GM12878 (cell line): Measurements from ENCODE around the gene EXOSC10. TPM values are rescaled to one million over a fixed set of nuclear protein-coding genes. Genes with fewer than 3 reads are reported as not detected.

Experiments
- ATAC-seq: fragments of 200-7000 bp; cut with Tn5 transposase; 3 replicates; pipeline ENCODE4 v1.9.1; 2020; ENCODE audit warnings: mild to moderate bottlenecking, moderate library complexity
- BruUV-seq: library from RNA; stranded (reverse); fragments of 400-500 nt; replicated peaks from 2 replicates; lab custom pipeline; 2021; lab: Mats Ljungman, UMichigan
- CTCF ChIA-PET: fragments of 300-600 bp; sonication (Branson Sonifier 250); formaldehyde crosslinking; extraction: SDS; loops from one replicate; lab custom pipeline; 2021; ENCODE audit warnings: inconsistent platforms; lab: Yijun Ruan, JAX
- POLR2A ChIA-PET: fragments of 350-600 bp; formaldehyde crosslinking; extraction: SDS; loops from one replicate; lab custom pipeline; 2021; ENCODE audit warnings: inconsistent platforms; lab: Charles Lee
- RAD21 ChIA-PET: fragments of 300-600 bp; sonication (Branson Sonifier 250); formaldehyde crosslinking; loops from one replicate; lab custom pipeline; 2023; ENCODE audit warnings: antibody characterized with exemption; ENCODE audit not compliant: unreplicated experiment; lab: Charles Lee
- SMC1A ChIA-PET: fragments of 300-600 bp; sonication (Branson Sonifier 250); formaldehyde crosslinking; loops from one replicate; lab custom pipeline; 2023; ENCODE audit not compliant: unreplicated experiment, uncharacterized antibody; lab: Charles Lee
- DNase-seq: peaks from one replicate; pipeline ENCODE4 v3.0.0-alpha.2; 2011; ENCODE audit warnings: low read depth, low spot score
- FAIRE-seq: peaks from 3 replicates; lab custom pipeline; 2011; peaks lifted over from hg19 to GRCh38; lab: Jason Lieb, UNC
- H2AFZ ChIP-seq: 2 replicates; pipeline ENCODE4 v1.6.0; 2011; ENCODE audit warnings: low read depth, low read length, control low read depth; ENCODE audit not compliant: control insufficient read depth
- H3K27ac ChIP-seq: 2 replicates; pipeline ENCODE4 v1.5.1; 2011; ENCODE audit warnings: control low read depth; ENCODE audit not compliant: control insufficient read depth, insufficient read depth
- H3K27me3 ChIP-seq, 2 experiments: replicated peaks in 1 of 2; 2 replicates each; pipeline versions ENCODE4 v1.6.0 to v1.6.1; 2011; ENCODE audit warnings: low read length in 1 of 2; ENCODE audit not compliant: control insufficient read depth in 2 of 2, insufficient read depth in 2 of 2
- H3K36me3 ChIP-seq, 2 experiments: 2 replicates each; pipeline ENCODE4 v1.5.1; 2011; ENCODE audit warnings: low read length in 1 of 2; ENCODE audit not compliant: control insufficient read depth in 2 of 2, insufficient read depth in 2 of 2
- H3K4me1 ChIP-seq: 2 replicates; pipeline ENCODE4 v1.6.1; 2011; ENCODE audit warnings: mild to moderate bottlenecking, low read length, moderate library complexity, mixed read lengths; ENCODE audit not compliant: control insufficient read depth, insufficient read depth
- H3K4me2 ChIP-seq: 2 replicates; pipeline ENCODE4 v1.6.0; 2011; ENCODE audit warnings: control low read depth; ENCODE audit not compliant: control insufficient read depth, insufficient read depth
- H3K4me3 ChIP-seq: fragments of 200-600 bp; sonication (generic); 2 replicates; pipeline ENCODE4 v1.5.1; 2016
- H3K79me2 ChIP-seq: 2 replicates; pipeline ENCODE4 v1.6.0; 2011; ENCODE audit warnings: low read length; ENCODE audit not compliant: control insufficient read depth, insufficient read depth
- H3K9ac ChIP-seq: 2 replicates; pipeline ENCODE4 v1.8.0; 2011; ENCODE audit warnings: low read length, control low read depth, mixed read lengths; ENCODE audit not compliant: control insufficient read depth, insufficient read depth
- H3K9me3 ChIP-seq: replicated peaks from 3 replicates; pipeline ENCODE4 v1.5.1; 2011; ENCODE audit warnings: mild to moderate bottlenecking, low read length; ENCODE audit not compliant: control insufficient read depth, insufficient read depth
- H4K20me1 ChIP-seq: 2 replicates; pipeline ENCODE4 v1.6.0; 2011; ENCODE audit not compliant: control insufficient read depth, insufficient read depth
- JUNB ChIP-seq: IDR thresholded peaks from 2 replicates; pipeline ENCODE4 v1.6.1; 2016; ENCODE audit warnings: antibody characterized with exemption, mild to moderate bottlenecking
- NRF1 ChIP-seq: conservative IDR thresholded peaks from 2 replicates; pipeline ENCODE4 v1.6.1; 2011; ENCODE audit warnings: mild to moderate bottlenecking, low read depth, low read length, improper control_type of control experiment
- POLR2A ChIP-seq: IDR thresholded peaks from 2 replicates; pipeline ENCODE4 v1.6.1; 2011; ENCODE audit warnings: low read depth, mild to moderate bottlenecking, low read length
- WGBS: methylation state at CpG from one replicate; pipeline ENCODE4 v1.1.6; 2016; ENCODE audit warnings: low lambda C conversion rate; ENCODE audit not compliant: insufficient replicate concordance, insufficient coverage; ENCODE audit errors: missing lambda C conversion rate; 5-methylcytosine and 5-hydroxymethylcytosine counted together
- in situ Hi-C: fragments of 300-500 bp; cut with MboI; formaldehyde crosslinking; loops from 9 replicates; pipeline ENCODE4 v1.14.3; 2018; ENCODE audit warnings: mixed read lengths
- intact Hi-C: fragments of 100-400 bp; cut with micrococcal nuclease; formaldehyde crosslinking; loops from one replicate; pipeline ENCODE4 v1.14.2; 2022; ENCODE audit not compliant: unreplicated experiment
- polyA plus RNA-seq, 11 experiments: library from polyadenylated mRNA; depleted of rRNA in 4 of 11; unstranded in 6 of 11; stranded (reverse) in 5 of 11; fragments of >200 nt; fragmentation: Nextera tagmentation in 4 of 11; fragmentation: Illumina TruSeq in 1 of 11; extraction: Ambion mirVana in 4 of 11; extraction: Trizol in 1 of 11; gene quantifications; 1 replicate in 1 of 11; 2 replicates in 10 of 11; pipeline versions ENCODE4 v1.2.1 to v1.2.3, GENCODE V29; 2011 to 2016; ENCODE audit warnings: inconsistent platforms in 2 of 11, missing spikeins in 2 of 11, low read depth in 1 of 11
- total RNA-seq, 4 experiments: library from RNA; depleted of rRNA in 3 of 4; stranded (reverse); fragments of >200 nt in 3 of 4; fragmentation: Illumina TruSeq in 1 of 4; extraction: Trizol in 1 of 4; gene quantifications; 2 replicates each; pipeline versions ENCODE4 v1.2.1 to v1.2.3, GENCODE V29; 2013 to 2021
- TF ChIP-seq, protein P1 (sequence below): IDR thresholded peaks from 2 replicates; pipeline ENCODE4 v1.6.1; 2012; ENCODE audit warnings: mild to moderate bottlenecking, low read depth, low read length
- TF ChIP-seq, protein P2 (sequence below): fragments of 450-650 bp; IDR thresholded peaks from 2 replicates; pipeline ENCODE4 v1.6.1; 2017; ENCODE audit warnings: mild to moderate bottlenecking, low read depth, inconsistent platforms; ENCODE audit not compliant: poor library complexity, severe bottlenecking
- TF ChIP-seq, protein P3 (sequence below): fragments of 450-650 bp; IDR thresholded peaks from 2 replicates; pipeline ENCODE4 v1.6.1; 2016; ENCODE audit warnings: mild to moderate bottlenecking

The EXOSC10 gene
- total and polyA plus RNA-seq, 10 of the 15 experiments (the other 5 are each of a cell fraction or from before 2014, with no cell fraction given), result 16.2 to 86.5 (median 66.4) TPM

DNA sequence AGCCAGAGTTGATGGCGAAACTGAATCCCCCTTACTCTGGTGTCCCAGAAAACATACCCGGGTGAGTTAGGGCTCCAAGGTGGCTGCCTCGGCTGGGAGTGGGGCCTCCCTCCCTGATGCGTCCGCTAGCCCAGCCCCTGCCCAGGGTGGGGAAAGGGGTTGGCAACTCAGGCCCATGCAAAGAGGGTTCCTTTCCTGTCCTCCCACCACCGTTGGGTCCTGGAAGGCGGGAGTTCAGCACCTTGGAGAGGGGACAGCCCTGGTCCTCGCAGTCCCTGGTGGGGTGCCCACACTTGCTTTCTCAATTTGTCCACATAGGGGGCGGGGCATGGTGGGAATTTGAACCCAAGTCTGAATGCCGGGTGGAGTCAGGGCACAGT lies 45.9 kb downstream of the EXOSC10 start:
- no peaks in the 10 kb centered on the region for H4K20me1 ChIP-seq
- no peaks in the 10 kb centered on the region for H3K9me3 ChIP-seq
- ATAC-seq, result peak; percentile 32; the same call in 2 of the 3 replicates
- H3K4me3 ChIP-seq, result no peak overlapping the region
- no peak for DNase-seq
- RAD21 ChIA-PET, result interaction anchor here (1.4 kb wide), 1 partner anchor 16 kb away, joined by 5 read pairs; no protein-coding TSS in a partner anchor
- CTCF ChIA-PET, result no interaction called here
- peaks cover 12% of the 10 kb centered on the region for H3K4me1 ChIP-seq
- peaks cover 4% of the 10 kb centered on the region in 2 experiments; a peak in 3 of 4 replicates for H3K36me3 ChIP-seq
- 77% methylated on average over 10 of the region's 10 CpGs for WGBS
- H3K27me3 ChIP-seq, result no peaks in the 10 kb centered on the region
- TF ChIP-seq, protein P1, sequence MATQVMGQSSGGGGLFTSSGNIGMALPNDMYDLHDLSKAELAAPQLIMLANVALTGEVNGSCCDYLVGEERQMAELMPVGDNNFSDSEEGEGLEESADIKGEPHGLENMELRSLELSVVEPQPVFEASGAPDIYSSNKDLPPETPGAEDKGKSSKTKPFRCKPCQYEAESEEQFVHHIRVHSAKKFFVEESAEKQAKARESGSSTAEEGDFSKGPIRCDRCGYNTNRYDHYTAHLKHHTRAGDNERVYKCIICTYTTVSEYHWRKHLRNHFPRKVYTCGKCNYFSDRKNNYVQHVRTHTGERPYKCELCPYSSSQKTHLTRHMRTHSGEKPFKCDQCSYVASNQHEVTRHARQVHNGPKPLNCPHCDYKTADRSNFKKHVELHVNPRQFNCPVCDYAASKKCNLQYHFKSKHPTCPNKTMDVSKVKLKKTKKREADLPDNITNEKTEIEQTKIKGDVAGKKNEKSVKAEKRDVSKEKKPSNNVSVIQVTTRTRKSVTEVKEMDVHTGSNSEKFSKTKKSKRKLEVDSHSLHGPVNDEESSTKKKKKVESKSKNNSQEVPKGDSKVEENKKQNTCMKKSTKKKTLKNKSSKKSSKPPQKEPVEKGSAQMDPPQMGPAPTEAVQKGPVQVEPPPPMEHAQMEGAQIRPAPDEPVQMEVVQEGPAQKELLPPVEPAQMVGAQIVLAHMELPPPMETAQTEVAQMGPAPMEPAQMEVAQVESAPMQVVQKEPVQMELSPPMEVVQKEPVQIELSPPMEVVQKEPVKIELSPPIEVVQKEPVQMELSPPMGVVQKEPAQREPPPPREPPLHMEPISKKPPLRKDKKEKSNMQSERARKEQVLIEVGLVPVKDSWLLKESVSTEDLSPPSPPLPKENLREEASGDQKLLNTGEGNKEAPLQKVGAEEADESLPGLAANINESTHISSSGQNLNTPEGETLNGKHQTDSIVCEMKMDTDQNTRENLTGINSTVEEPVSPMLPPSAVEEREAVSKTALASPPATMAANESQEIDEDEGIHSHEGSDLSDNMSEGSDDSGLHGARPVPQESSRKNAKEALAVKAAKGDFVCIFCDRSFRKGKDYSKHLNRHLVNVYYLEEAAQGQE, result peak; percentile 89
- TF ChIP-seq, protein P2, sequence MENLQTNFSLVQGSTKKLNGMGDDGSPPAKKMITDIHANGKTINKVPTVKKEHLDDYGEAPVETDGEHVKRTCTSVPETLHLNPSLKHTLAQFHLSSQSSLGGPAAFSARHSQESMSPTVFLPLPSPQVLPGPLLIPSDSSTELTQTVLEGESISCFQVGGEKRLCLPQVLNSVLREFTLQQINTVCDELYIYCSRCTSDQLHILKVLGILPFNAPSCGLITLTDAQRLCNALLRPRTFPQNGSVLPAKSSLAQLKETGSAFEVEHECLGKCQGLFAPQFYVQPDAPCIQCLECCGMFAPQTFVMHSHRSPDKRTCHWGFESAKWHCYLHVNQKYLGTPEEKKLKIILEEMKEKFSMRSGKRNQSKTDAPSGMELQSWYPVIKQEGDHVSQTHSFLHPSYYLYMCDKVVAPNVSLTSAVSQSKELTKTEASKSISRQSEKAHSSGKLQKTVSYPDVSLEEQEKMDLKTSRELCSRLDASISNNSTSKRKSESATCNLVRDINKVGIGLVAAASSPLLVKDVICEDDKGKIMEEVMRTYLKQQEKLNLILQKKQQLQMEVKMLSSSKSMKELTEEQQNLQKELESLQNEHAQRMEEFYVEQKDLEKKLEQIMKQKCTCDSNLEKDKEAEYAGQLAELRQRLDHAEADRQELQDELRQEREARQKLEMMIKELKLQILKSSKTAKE, result no peak
- TF ChIP-seq, protein P3, sequence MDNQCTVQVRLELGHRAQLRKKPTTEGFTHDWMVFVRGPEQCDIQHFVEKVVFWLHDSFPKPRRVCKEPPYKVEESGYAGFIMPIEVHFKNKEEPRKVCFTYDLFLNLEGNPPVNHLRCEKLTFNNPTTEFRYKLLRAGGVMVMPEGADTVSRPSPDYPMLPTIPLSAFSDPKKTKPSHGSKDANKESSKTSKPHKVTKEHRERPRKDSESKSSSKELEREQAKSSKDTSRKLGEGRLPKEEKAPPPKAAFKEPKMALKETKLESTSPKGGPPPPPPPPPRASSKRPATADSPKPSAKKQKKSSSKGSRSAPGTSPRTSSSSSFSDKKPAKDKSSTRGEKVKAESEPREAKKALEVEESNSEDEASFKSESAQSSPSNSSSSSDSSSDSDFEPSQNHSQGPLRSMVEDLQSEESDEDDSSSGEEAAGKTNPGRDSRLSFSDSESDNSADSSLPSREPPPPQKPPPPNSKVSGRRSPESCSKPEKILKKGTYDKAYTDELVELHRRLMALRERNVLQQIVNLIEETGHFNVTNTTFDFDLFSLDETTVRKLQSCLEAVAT, result no peak
- no peak for TF ChIP-seq JUNB
- TF ChIP-seq NRF1, result no peak
- TF ChIP-seq POLR2A, result peak; percentile 4; the same call in 1 of the 2 replicates
- no peak overlapping the region for H3K4me2 ChIP-seq
- in situ Hi-C loops (no loop called here), intact Hi-C loops (no loop called here)
- FAIRE-seq, result no peak
- BruUV-seq, result no TSS peak
- peaks cover 8% of the 10 kb centered on the region for H3K79me2 ChIP-seq
- SMC1A ChIA-PET, result no interaction called here
- H2AFZ ChIP-seq, result no peak overlapping the region
- H3K27ac ChIP-seq, result no peak overlapping the region
- POLR2A ChIA-PET, result no interaction called here
- H3K9ac ChIP-seq, result no peak overlapping the region
